Uterus (tissue), 4 donors: ENCODE results near the gene KDM4F. TPM values are rescaled to one million over a fixed set of nuclear protein-coding genes. Genes with fewer than 3 reads are reported as not detected.
"Not testable (repeated sequence)": the region's sequence is repeated elsewhere in the genome, so short reads cannot be mapped to it uniquely, and the experiment has no call there.

Experiments used
- DNase-seq, 2 donors: peaks; one replicate each; pipeline ENCODE4 v3.0.0-alpha.2; 2019 to 2020
- H3K27ac ChIP-seq, 2 donors: fragments of 200-600 bp; sonication (generic); 1 replicate in 1 of 2; 2 replicates in 1 of 2; pipeline ENCODE4 v1.5.1; 2016 to 2018
- H3K27me3 ChIP-seq, 2 donors: fragments of 200-600 bp; sonication (generic); one replicate each; pipeline ENCODE4 v1.5.1; 2018 to 2019; ENCODE audit warnings: control low read depth in 1 of 2
- H3K36me3 ChIP-seq, 2 donors: fragments of 200-600 bp; sonication (generic); one replicate each; pipeline ENCODE4 v1.5.1; 2019; ENCODE audit warnings: control low read depth in 1 of 2
- H3K4me1 ChIP-seq, 2 donors: fragments of 200-600 bp; sonication (generic); one replicate each; pipeline ENCODE4 v1.5.1; 2018 to 2019; ENCODE audit warnings: control low read depth in 1 of 2
- H3K4me3 ChIP-seq, 2 donors: fragments of 200-600 bp; sonication (generic); 1 replicate in 1 of 2; 2 replicates in 1 of 2; pipeline ENCODE4 v1.5.1; 2018 to 2019; ENCODE audit warnings: mild to moderate bottlenecking in 1 of 2
- H3K9me3 ChIP-seq, 2 donors: fragments of 200-600 bp; sonication (generic); one replicate each; pipeline ENCODE4 v1.5.1; 2019; ENCODE audit warnings: control low read depth in 1 of 2
- CTCF ChIP-seq, 4 experiments: fragments of 200-600 bp in 2 of 4; fragments of 450-650 bp in 2 of 4; sonication (generic) in 2 of 4; IDR thresholded peaks; one replicate each; pipeline ENCODE4 v1.5.1; 2016 to 2019; ENCODE audit warnings: antibody characterized with exemption in 4 of 4, mild to moderate bottlenecking in 2 of 4, moderate library complexity in 1 of 4
- POLR2A ChIP-seq, 2 donors: fragments of 450-650 bp; IDR thresholded peaks; one replicate each; pipeline ENCODE4 v1.6.1; 2016; ENCODE audit warnings: antibody characterized with exemption in 2 of 2, mild to moderate bottlenecking in 1 of 2, moderate library complexity in 1 of 2
- intact Hi-C: fragments of 100-400 bp; cut with DNase I; formaldehyde crosslinking; loops from one replicate; pipeline ENCODE4 v1.15.1; 2023; ENCODE audit warnings: low total_unique reads
- total RNA-seq, 4 donors: library from RNA; depleted of rRNA in 3 of 4; stranded (reverse); fragments of >200 nt in 3 of 4; gene quantifications; one replicate each; pipeline versions ENCODE4 v1.1.0 to v1.2.4, GENCODE V29; 2014 to 2023
- donor health status: DM: yes; HTN: yes; CAD: no.

KDM4F gene
- not detected for total RNA-seq

- H3K27me3 ChIP-seq, H3K9me3 ChIP-seq, DNase-seq, H3K4me3 ChIP-seq, H3K4me1 ChIP-seq, intact Hi-C loops, H3K36me3 ChIP-seq, H3K27ac ChIP-seq: not testable (repeated sequence)
Observed at GRCh38 chr11:95049122-95049521, at the start of gene KDM4F. TSS of gene KDM4F (plus strand) at chr11:95049422.

DNA sequence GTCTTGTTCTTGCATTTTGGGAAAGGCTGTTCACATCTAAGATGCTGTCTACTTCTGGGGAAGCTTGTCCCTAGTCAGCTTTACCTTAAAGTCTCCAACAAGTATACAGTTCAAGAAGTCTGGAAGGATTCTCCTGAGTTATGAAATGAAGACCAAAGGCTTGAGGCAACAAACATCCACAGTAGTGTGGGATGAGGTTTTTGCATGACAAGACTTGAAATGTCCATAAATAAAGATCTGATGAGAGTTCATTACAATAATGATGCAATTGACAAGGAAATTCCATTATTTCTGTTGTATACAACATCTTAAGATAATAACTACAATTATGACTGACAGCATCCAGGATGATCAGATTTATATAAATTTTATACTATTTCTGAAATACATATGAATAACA, 45.5 kb upstream of the KDM4F start:
- Histone ChIP-seq H3K4me1 (no peaks in the 10 kb centered on the region), H3K27me3 (no peaks in the 10 kb centered on the region), H3K36me3 (no peaks in the 10 kb centered on the region), H3K27ac (no peak overlapping the region), H3K4me3 (no peak overlapping the region), H3K9me3 (no peaks in the 10 kb centered on the region)
- intact Hi-C loops = no loop called here
- TF ChIP-seq CTCF (IDR thresholded peaks at IDR 0.05) (no peak), POLR2A (IDR thresholded peaks at IDR 0.05) (no peak)
- no peak for DNase-seq

- TF ChIP-seq CTCF (IDR thresholded peaks at IDR 0.05) (no peak), POLR2A (IDR thresholded peaks at IDR 0.05) (no peak)
- Histone ChIP-seq H3K36me3 (no peaks in the 10 kb centered on the region), H3K27me3 (no peaks in the 10 kb centered on the region), H3K27ac (no peak overlapping the region), H3K9me3 (no peaks in the 10 kb centered on the region), H3K4me3 (no peak overlapping the region), H3K4me1 (no peaks in the 10 kb centered on the region)
- DNase-seq = no peak
- intact Hi-C loops = no loop called here
Observed at GRCh38 chr11:95005642-95006041, 43.6 kb upstream of the KDM4F start.

DNA sequence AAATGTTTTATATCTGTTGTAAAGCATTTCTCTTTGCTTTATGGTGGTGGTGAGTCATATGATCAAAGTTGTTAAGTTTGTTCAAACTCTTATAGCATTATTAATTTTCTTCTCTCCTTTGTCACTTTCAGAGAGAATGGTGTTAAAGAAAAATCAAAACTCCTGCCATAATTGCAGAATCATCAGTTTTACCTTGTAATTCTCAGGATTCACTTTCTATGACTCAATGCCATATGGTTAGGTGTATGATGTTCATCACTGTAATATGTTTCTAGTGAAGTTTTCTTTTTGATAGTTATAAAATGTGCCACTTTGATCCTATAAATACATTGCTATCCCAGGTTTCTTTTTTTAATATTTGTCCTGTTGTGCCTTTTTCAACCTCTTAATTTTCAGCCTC, 37.8 kb upstream of the KDM4F start:
- Histone ChIP-seq H3K36me3 (no peaks in the 10 kb centered on the region), H3K4me1 (no peaks in the 10 kb centered on the region), H3K27ac (no peak overlapping the region), H3K9me3 (no peaks in the 10 kb centered on the region), H3K4me3 (no peak overlapping the region), H3K27me3 (no peaks in the 10 kb centered on the region)
- no peak for DNase-seq
- intact Hi-C loops = no loop called here
- TF ChIP-seq POLR2A (IDR thresholded peaks at IDR 0.05) = no peak
- TF ChIP-seq CTCF (IDR thresholded peaks at IDR 0.05) = no peak

DNA sequence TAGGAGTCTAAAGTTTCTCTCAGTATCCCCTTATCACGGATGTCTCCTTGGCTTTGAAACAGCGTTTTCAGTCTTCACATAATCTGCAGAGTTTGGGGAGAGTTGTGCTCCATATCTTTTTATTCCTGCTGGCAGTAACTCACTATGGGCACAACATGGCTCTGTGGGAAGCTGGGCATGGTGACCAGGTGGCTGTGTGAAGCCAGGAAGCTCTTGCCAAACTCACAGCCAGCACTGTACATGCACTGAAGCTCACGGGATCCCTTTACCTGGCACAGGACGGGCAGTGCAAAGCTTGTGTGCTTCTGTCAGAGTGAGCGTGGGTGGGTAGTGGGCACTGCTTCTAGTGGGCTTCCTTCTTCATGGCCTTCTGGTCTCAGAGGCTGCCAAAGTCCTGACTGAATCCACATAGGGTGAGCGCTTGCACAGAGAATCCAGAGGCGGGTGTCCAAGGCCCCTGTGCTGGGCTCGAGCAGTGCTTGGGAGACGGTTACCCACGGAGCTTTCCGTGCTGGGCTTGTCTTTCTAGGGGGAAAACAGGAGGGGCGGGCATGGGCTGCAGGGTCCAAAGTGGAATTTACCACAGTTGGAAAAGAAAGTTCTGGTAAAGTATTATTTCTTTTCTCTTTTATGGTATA, 34.9 kb upstream of the KDM4F start:
- Histone ChIP-seq H3K4me1 (no peaks in the 10 kb centered on the region), H3K27me3 (no peaks in the 10 kb centered on the region), H3K9me3 (no peaks in the 10 kb centered on the region), H3K4me3 (no peak overlapping the region), H3K36me3 (no peaks in the 10 kb centered on the region), H3K27ac (no peak overlapping the region)
- DNase-seq = no peak
- TF ChIP-seq POLR2A (IDR thresholded peaks at IDR 0.05) (no peak), CTCF (IDR thresholded peaks at IDR 0.05) (no peak)
- intact Hi-C loops = no loop called here

- TF ChIP-seq CTCF (IDR thresholded peaks at IDR 0.05) = no peak
- no peak for TF ChIP-seq POLR2A (IDR thresholded peaks at IDR 0.05)
Observed at GRCh38 chr11:95016139-95016538, 33.1 kb upstream of the KDM4F start.

DNA sequence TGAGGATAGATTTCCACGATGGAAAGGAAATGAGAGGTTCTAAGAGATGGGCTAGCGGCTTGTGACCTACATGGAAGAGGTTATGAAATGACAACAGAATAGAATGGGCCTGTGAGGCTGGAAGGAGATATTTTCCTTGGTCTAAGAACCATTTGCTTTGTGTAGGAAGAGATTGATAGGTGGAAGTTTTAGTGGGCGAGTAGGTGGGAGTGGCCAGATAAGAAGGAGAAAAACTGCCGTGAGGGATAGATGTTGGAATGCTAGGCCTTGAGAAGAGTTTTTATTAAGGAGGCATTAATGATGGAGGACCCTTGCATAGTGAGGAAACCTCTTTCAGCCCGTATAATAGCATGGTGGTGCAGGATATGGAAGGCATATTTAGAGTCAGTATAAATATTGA, 27.8 kb upstream of the KDM4F start:
- H3K27ac ChIP-seq, H3K36me3 ChIP-seq, H3K4me3 ChIP-seq, intact Hi-C loops, H3K27me3 ChIP-seq, H3K9me3 ChIP-seq, DNase-seq, H3K4me1 ChIP-seq: not testable (repeated sequence)

More at GRCh38 chr11:95016139-95016538, 33.1 kb upstream of the KDM4F start:
- no peak for DNase-seq
- no peaks in the 10 kb centered on the region for H3K4me1 ChIP-seq
- no peaks in the 10 kb centered on the region for H3K27me3 ChIP-seq
- no peaks in the 10 kb centered on the region for H3K9me3 ChIP-seq
- intact Hi-C loops = no loop called here
- no peak overlapping the region for H3K4me3 ChIP-seq
- H3K36me3 ChIP-seq = no peaks in the 10 kb centered on the region
- H3K27ac ChIP-seq = no peak overlapping the region
